Fibroblast of villous mesenchyme (primary cell): ENCODE measurements around the gene ZNF292. TPM values are rescaled to one million over a fixed set of nuclear protein-coding genes. Genes with fewer than 3 reads are reported as not detected.

Experiments used
- DNase-seq: peaks from one replicate; pipeline ENCODE4 v3.0.0-alpha.2; 2010; ENCODE audit warnings: low read depth
- H3K4me3 ChIP-seq: 2 replicates; pipeline ENCODE4 v1.5.1; 2011; ENCODE audit warnings: low read depth, mild to moderate bottlenecking, low read length
- CTCF ChIP-seq: IDR thresholded peaks from 2 replicates; pipeline ENCODE4 v1.5.1; 2012; ENCODE audit warnings: low read depth, mild to moderate bottlenecking, low read length; ENCODE audit not compliant: insufficient read depth
- total RNA-seq: library from RNA; depleted of rRNA; stranded (reverse); fragments of >200 nt; gene quantifications from 2 replicates; pipeline ENCODE4 v1.2.3, GENCODE V29; 2012

The ZNF292 gene
- total RNA-seq, 1 donor = 32.8 TPM

GRCh38 chr6:87146363-87146762 lies 9.0 kb upstream of the ZNF292 start:
- no peak overlapping the region for H3K4me3 ChIP-seq
- DNase-seq = no peak
- no peak for TF ChIP-seq CTCF

DNA sequence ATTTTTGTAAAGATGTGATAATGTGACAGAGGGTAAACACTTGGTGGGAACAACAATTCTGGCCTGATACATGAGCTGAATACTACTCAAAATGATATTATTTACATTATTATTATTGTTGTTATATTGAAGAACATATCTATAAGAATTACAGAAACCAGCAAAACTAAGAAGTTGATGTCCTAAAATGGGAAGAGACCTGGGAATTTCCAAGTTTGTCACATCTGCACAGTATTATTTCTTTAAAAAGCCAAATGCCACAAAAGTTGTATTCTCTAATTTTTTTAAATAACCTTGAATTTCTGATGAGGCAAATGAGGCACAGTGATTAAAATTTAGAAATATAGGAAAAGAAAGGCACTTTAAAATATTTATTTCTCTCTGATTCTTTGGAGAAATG lies 5.0 kb upstream of the ZNF292 start:
- DNase-seq = no peak
- no peak overlapping the region for H3K4me3 ChIP-seq
- TF ChIP-seq CTCF = no peak

- DNase-seq = no peak
- TF ChIP-seq CTCF = no peak
- H3K4me3 ChIP-seq = peak overlapping the region; percentile 53
Observed at GRCh38 chr6:87151471-87151780, 3.9 kb upstream of the ZNF292 start.

DNA sequence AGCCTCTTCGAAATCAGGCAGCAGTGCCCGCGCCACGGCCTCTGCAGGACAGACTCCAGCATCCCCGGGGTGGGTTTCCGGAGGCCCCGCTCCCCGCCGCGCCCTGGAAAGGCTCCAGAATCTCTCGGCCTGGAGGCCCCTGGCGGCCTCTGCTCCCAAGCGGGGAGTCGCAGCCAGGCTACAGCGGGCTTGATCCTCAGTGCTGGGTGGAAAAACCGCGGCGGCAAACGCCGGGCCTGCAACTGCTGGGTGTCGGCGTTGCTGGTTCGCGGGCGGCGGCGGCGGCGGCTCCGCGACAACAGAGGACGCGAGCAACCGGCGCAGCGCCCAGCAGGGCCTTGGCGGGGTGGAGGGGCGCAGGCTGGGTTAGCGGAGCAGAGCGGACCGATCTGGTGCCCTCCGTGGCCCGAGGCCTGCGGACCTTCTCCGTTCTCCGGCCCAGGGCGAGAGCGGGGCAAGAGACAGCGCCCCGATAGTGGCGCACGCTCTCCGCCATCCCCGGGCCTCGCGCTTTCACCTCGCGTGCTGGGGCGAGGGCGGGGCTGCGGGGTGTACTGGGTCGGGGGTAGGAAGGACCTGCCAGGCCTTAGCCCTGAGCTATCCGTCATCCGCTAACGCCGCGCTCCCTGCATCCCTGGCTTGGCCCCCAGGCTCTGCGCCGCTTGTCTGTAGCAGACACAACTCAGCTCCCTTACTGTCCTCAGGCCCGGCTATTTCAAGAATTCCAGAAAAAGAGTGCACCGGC lies 3.4 kb upstream of the ZNF292 start:
- TF ChIP-seq CTCF = no peak
- peak; percentile 40 for DNase-seq
- peak overlapping the region; percentile 53 for H3K4me3 ChIP-seq

DNA sequence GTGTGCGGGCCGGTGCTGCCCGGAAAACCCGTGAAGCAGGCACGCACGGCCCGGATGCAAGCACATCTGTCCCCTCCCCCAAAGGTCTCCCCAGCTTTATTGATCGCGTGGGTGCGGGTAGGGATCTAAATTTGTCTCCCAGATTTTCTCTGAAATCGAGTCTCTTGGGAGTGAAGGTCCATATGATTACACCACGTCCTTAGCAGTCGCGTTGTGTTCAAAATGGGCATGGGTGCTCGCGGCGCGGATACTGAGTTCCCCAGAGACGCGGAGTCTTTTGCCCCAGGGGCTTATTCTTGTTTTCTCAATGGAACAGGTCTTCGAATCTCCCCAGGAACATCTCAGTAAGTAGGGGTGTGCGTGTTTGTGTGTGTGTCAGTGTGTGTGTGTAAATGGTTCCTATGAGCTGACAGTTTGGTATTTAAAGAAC lies 2.8 kb upstream of the ZNF292 start:
- peak overlapping the region; percentile 53 for H3K4me3 ChIP-seq
- no peak for TF ChIP-seq CTCF
- DNase-seq = no peak

DNA sequence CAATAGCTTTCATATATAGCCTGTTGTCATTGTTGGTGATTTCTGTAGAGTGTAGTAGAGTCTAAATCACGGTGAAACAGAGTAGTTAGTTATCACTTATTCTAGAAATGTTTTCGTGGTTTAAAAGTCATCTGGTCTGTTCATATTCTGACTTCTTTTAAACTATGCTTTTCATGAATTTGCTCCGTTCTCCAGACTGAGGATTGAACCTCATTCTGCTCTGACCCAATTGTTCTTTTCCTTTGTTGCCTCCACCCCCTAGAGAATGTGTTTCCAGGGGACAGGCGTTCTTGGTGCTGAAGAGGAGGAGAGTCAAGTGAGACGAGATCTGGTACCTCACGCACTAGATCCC lies 748 bp upstream of the ZNF292 start:
- DNase-seq = no peak
- no peak for TF ChIP-seq CTCF

More for the DNA sequence above, 748 bp upstream of the ZNF292 start:
- H3K4me3 ChIP-seq = peak overlapping the region; percentile 96
